GM11168 (cell line): ENCODE data around the gene GLI3.

ENCODE experiments used
- in situ Hi-C: fragments of 300-500 bp; cut with MboI; formaldehyde crosslinking; loops from one replicate; pipeline ENCODE4 v1.12.0; 2022; ENCODE audit warnings: low sequenced_read_pairs; ENCODE audit not compliant: unreplicated experiment

The GLI3 gene

GRCh38 chr7:42236976-42237810 lies at the start of gene GLI3:
TSS of gene GLI3 (minus strand) at chr7:42237209. CDS start at chr7:42223253, 13,956 bp downstream.
- in situ Hi-C loops: no loop called here

DNA sequence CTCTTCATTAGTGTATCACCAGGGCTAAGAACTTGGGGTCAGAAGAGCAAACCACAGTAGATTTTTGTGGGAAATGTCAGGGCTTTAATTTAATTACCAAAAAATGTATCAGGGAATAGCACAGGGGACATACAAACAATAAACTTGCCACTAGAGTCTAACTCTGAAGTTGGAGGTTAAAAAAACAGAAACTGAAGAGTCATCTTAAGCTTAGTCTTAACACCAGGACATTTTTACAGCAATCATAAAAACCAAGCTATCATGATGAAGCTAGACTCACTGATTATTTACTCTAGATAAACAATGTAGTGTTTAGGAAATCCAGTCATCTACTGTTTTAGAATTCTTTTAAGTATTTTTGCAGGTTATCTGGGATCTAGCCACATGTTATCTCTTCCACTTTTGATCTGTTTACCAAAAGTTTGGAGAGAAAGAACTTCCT lies 48.4 kb upstream of the GLI3 start:
- in situ Hi-C loops: no loop called here

- in situ Hi-C loops: no loop called here
Measured at GRCh38 chr7:42283553-42283952, 46.5 kb upstream of the GLI3 start.

DNA sequence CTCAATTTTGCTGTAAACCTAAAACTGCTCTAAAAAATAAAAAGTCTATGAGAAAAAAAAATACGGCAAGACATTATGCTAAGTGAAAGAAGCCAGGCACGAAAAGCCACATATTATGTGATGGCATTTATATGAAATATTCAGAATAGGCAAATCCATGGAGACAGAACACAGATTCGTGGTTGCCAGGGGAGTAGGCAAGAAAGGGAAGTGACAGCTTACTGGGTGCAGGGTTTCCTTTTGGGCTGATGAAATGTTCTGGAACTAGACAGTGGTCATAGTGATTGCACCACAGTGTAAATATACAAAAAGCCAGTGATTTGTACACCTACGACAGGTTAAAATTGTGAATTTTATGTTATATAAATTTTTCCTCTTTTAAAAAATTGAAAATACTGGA lies 41.3 kb upstream of the GLI3 start:
- in situ Hi-C loops: no loop called here

- in situ Hi-C loops: no loop called here
Measured at GRCh38 chr7:42274053-42274452, 37.0 kb upstream of the GLI3 start.

GRCh38 chr7:42272793-42273665 lies 36.0 kb upstream of the GLI3 start:
- in situ Hi-C loops: no loop called here

- in situ Hi-C loops: no loop called here
Measured at GRCh38 chr7:42269161-42269560, 32.2 kb upstream of the GLI3 start.

DNA sequence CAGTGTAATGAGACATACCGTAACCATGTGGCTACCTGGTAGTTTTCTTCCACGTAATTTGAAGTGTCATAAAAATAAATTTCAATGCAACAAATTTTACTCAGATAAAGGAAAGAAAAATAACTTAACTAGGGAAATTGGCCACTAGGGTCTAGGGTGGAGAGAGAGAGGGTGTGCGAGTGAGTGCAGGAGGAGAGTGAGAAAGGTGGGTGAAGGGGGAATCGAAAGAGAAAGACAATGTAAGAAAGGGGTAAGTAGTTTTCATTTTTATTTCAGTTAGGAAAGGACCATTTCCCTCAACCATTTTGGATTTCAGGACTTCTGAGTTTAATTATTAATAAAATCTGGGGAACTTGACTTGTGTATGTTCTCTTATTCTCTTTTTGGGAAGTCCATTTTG lies 27.7 kb upstream of the GLI3 start:
- in situ Hi-C loops: no loop called here

- in situ Hi-C loops: no loop called here
Measured at GRCh38 chr7:42263971-42264370, 27.0 kb upstream of the GLI3 start.

DNA sequence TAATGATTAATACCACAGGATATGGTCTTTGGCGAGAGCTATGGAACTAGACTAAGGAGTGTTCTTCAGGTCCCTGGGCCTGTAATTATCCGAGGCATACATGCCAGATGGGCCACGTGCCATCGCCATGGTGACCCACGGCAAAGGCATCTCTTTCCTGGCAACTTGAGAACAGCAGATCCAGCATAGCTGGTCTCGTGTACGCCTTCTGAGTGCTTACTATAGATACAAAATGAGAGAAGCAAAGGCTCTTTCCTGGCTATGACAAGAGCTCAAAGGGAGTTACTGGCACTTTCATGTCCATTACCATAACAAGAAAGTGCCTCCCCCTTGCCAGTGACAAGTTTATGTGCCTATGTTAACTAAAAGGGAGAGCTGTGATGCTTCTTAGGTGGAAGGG lies 26.0 kb upstream of the GLI3 start:
- in situ Hi-C loops: no loop called here

GRCh38 chr7:42254217-42254616 lies 17.2 kb upstream of the GLI3 start:
- in situ Hi-C loops: no loop called here

- in situ Hi-C loops: no loop called here
Measured at GRCh38 chr7:42253316-42253715, 16.3 kb upstream of the GLI3 start.

- in situ Hi-C loops: no loop called here
Measured at GRCh38 chr7:42250411-42250810, 13.4 kb upstream of the GLI3 start.

GRCh38 chr7:42248579-42248978 lies 11.6 kb upstream of the GLI3 start:
- in situ Hi-C loops: no loop called here

- in situ Hi-C loops: no loop called here
Measured at GRCh38 chr7:42247301-42247700, 10.3 kb upstream of the GLI3 start.

- in situ Hi-C loops: no loop called here
Measured at GRCh38 chr7:42244828-42245227, 7.8 kb upstream of the GLI3 start.

DNA sequence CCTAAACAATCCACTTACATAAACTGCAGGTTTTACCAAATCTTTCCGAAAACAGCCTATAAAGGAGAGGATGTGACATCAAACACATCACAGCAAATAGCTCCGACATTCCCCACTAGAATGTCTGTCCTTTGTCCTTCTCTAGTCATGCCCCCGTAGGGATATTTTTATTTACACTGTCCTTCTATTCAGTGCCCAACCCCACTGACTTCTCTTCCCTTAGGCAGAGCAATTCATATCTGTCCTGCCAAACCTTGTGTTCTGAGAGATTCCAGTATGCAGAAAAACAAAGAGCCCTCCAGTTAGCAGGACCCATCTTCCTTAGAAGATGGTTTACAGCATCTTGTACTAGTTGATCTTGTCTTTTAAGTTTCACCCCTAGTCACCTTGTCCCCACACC lies 5.4 kb upstream of the GLI3 start:
- in situ Hi-C loops: no loop called here

DNA sequence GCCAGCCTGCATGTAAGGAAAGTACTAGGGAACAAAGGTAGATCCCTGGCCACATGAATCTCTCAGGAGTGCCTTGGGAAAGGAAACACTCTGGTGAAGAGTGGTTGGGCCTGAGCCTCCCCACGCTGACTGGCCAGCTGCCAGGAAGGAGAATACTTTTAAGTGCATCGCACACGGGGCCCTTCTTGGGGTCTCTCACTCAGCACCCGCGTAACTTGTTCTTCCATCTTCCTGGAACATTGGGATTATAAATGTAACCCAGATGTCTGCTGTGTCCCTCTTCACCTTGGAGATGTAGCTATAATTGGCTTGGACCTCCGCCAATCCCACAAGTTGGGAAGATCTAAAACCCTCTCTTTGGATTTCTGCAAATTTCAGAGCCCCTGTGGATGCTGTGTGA lies 4.4 kb upstream of the GLI3 start:
- in situ Hi-C loops: no loop called here

DNA sequence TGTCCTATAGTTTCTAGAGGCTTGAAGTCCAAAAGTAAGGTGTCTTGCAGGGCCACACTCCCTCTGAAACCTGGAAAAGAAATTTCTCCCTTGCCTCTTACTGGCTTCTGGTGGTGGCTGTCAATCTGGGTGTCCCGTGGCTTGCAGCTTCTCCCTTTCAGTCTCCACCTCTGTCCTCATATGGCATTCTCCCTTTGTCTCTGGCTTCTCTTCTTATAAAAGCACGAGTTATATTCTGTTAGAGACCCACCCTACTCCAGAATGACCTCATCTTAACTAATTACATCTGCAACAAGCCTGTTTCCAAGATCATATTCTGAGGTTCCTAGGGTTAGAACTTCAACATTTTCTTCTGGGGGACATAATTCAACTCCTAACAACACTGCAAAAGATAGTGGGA lies 3.4 kb upstream of the GLI3 start:
- in situ Hi-C loops: no loop called here

DNA sequence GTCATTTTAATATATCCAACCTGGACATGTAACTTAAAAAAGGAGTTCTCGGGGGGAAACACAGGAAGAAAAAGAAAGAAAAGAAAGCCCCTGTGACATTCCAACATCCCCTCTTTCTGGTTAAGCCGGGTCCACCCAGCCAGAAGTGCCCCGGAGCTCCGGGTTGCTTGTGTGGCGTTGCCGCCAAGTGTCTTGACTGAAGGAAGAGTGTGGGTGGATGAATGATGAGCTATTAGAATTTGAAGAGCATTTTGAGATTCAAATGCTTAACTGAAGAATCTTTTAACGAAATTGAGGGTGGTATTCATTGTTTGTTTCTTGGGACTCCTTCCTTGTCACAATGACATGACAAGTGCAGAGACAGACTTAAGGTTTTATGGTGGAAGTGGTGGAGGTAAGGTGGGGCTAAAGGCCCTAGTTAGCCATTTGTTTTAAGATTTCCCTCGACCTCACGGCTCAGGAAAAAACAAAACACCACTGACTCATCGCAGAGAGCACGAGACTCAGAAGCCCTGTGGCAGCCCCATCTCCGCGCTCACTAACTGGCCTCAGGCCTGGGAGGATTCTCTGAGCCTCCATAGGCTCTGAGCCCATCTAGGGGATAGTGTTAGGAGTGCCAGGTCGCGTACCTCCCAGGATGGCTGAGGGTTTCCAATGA lies 1.8 kb upstream of the GLI3 start:
- in situ Hi-C loops: no loop called here
